H9 (cell line): ENCODE measurements around the gene SCUBE1. TPM values are rescaled to one million over a fixed set of nuclear protein-coding genes. Genes with fewer than 3 reads are reported as not detected.

Source experiments
- DNase-seq: peaks from one replicate; pipeline ENCODE4 v3.0.0-alpha.2; 2017
- H2AFZ ChIP-seq: one replicate; pipeline ENCODE4 v1.6.1; 2013; ENCODE audit warnings: mild to moderate bottlenecking, low read length, control low read depth, moderate library complexity
- H2AK5ac ChIP-seq: 2 replicates; pipeline ENCODE4 v1.6.1; 2013; ENCODE audit warnings: low read length, control low read depth, mixed read lengths; ENCODE audit not compliant: insufficient read length
- H2BK120ac ChIP-seq: one replicate; pipeline ENCODE4 v1.6.1; 2013; ENCODE audit warnings: low read depth, mild to moderate bottlenecking, low read length, control low read depth, inconsistent platforms; ENCODE audit not compliant: poor library complexity, severe bottlenecking
- H2BK12ac ChIP-seq: 2 replicates; pipeline ENCODE4 v1.6.1; 2013; ENCODE audit warnings: low read length, control low read depth, mixed read lengths, low read depth; ENCODE audit not compliant: insufficient read length
- H2BK15ac ChIP-seq: 2 replicates; pipeline ENCODE4 v1.6.1; 2013; ENCODE audit warnings: low read depth, low read length, control low read depth
- H2BK20ac ChIP-seq: one replicate; pipeline ENCODE4 v1.6.1; 2013; ENCODE audit warnings: low read depth, mild to moderate bottlenecking, low read length, control low read depth, inconsistent platforms; ENCODE audit not compliant: poor library complexity, severe bottlenecking
- H2BK5ac ChIP-seq: 2 replicates; pipeline ENCODE4 v1.6.1; 2013; ENCODE audit warnings: low read length, control low read depth, mixed read lengths; ENCODE audit not compliant: insufficient read length
- H3K14ac ChIP-seq: 2 replicates; pipeline ENCODE4 v1.6.1; 2013; ENCODE audit warnings: low read length, control low read depth; ENCODE audit not compliant: insufficient read depth
- H3K18ac ChIP-seq: 2 replicates; pipeline ENCODE4 v1.6.1; 2013; ENCODE audit warnings: low read depth, mild to moderate bottlenecking, mixed read lengths, low read length, control low read depth; ENCODE audit not compliant: insufficient read length
- H3K23ac ChIP-seq: 2 replicates; pipeline ENCODE4 v1.6.1; 2013; ENCODE audit warnings: low read length, control low read depth, mixed read lengths, low read depth; ENCODE audit not compliant: insufficient read length
- H3K23me2 ChIP-seq: 2 replicates; pipeline ENCODE4 v1.6.1; 2013; ENCODE audit warnings: low read depth, mild to moderate bottlenecking, mixed read lengths, low read length, control low read depth; ENCODE audit not compliant: insufficient read length, poor library complexity, severe bottlenecking
- H3K27ac ChIP-seq: 2 replicates; pipeline ENCODE4 v1.5.1; 2013; ENCODE audit warnings: low read length, control low read depth, mixed read lengths, low read depth; ENCODE audit not compliant: insufficient read length
- H3K27me3 ChIP-seq: 2 replicates; pipeline ENCODE4 v1.6.1; 2013; ENCODE audit warnings: low read length, control low read depth, inconsistent platforms; ENCODE audit not compliant: insufficient read depth
- H3K4ac ChIP-seq: 2 replicates; pipeline ENCODE4 v1.6.1; 2013; ENCODE audit warnings: low read depth, mild to moderate bottlenecking, control low read depth, inconsistent platforms, low read length, moderate library complexity
- H3K4me1 ChIP-seq: 2 replicates; pipeline ENCODE4 v1.6.1; 2013; ENCODE audit warnings: low read length, control low read depth, inconsistent platforms; ENCODE audit not compliant: insufficient read depth
- H3K4me2 ChIP-seq: 2 replicates; pipeline ENCODE4 v1.6.1; 2013; ENCODE audit warnings: low read length, control low read depth, mixed read lengths; ENCODE audit not compliant: insufficient read length, insufficient read depth
- H3K56ac ChIP-seq: 2 replicates; pipeline ENCODE4 v1.6.1; 2013; ENCODE audit warnings: low read depth, mild to moderate bottlenecking, mixed read lengths, low read length, control low read depth; ENCODE audit not compliant: insufficient read length
- H3K79me1 ChIP-seq: 2 replicates; pipeline ENCODE4 v1.6.1; 2013; ENCODE audit warnings: low read depth, mild to moderate bottlenecking, moderate library complexity, low read length, control low read depth, inconsistent platforms; ENCODE audit not compliant: insufficient read depth, poor library complexity, severe bottlenecking
- H3K79me2 ChIP-seq: 2 replicates; pipeline ENCODE4 v1.6.1; 2013; ENCODE audit warnings: low read length, control low read depth, inconsistent platforms; ENCODE audit not compliant: insufficient read depth
- H3K9ac ChIP-seq: 2 replicates; pipeline ENCODE4 v1.6.1; 2013; ENCODE audit warnings: low read length, control low read depth, mixed read lengths; ENCODE audit not compliant: insufficient read length; ENCODE audit errors: extremely low read depth
- H3K9me3 ChIP-seq: one replicate; pipeline ENCODE4 v1.6.1; 2013; ENCODE audit warnings: low read depth, low read length, inconsistent platforms; ENCODE audit not compliant: control insufficient read depth
- H3T11ph ChIP-seq: one replicate; pipeline ENCODE4 v1.6.1; 2013; ENCODE audit warnings: mild to moderate bottlenecking, low read length, control low read depth, inconsistent platforms
- H4K20me1 ChIP-seq: one replicate; pipeline ENCODE4 v1.6.1; 2013; ENCODE audit not compliant: control insufficient read depth, insufficient read length, insufficient read depth
- H4K5ac ChIP-seq: 2 replicates; pipeline ENCODE4 v1.6.1; 2013; ENCODE audit warnings: low read depth, mild to moderate bottlenecking, mixed read lengths, low read length, control low read depth; ENCODE audit not compliant: insufficient read length
- H4K8ac ChIP-seq: replicated peaks from 2 replicates; pipeline ENCODE4 v1.6.1; 2013; ENCODE audit warnings: low read length, control low read depth, mixed read lengths, low read depth; ENCODE audit not compliant: insufficient read length
- H4K91ac ChIP-seq: 2 replicates; pipeline ENCODE4 v1.6.1; 2013; ENCODE audit warnings: low read depth, mild to moderate bottlenecking, moderate library complexity, mixed read lengths, low read length, control low read depth; ENCODE audit not compliant: insufficient read length
- H3K27ac Mint-ChIP-seq, 3 experiments: 2 replicates in 2 of 3; 3 replicates in 1 of 3; pipeline ENCODE4 v1.8.0; 2020 to 2021; ENCODE audit warnings: mixed read lengths in 3 of 3, mild to moderate bottlenecking in 1 of 3, moderate library complexity in 1 of 3
- H3K27me3 Mint-ChIP-seq: 2 replicates; pipeline ENCODE4 v1.8.0; 2021; ENCODE audit warnings: low read depth, mild to moderate bottlenecking, moderate library complexity, mixed read lengths
- H3K36me3 Mint-ChIP-seq, 3 experiments: 2 replicates in 2 of 3; 3 replicates in 1 of 3; pipeline ENCODE4 v1.8.0; 2020 to 2021; ENCODE audit warnings: low read depth in 3 of 3, mixed read lengths in 3 of 3; ENCODE audit not compliant: insufficient read depth in 1 of 3
- H3K4me1 Mint-ChIP-seq, 2 experiments: 2 replicates each; pipeline ENCODE4 v1.8.0; 2020; ENCODE audit warnings: mixed read lengths in 2 of 2
- H3K4me3 Mint-ChIP-seq, 2 experiments: 2 replicates in 1 of 2; 3 replicates in 1 of 2; pipeline ENCODE4 v1.8.0; 2020 to 2021; ENCODE audit warnings: mild to moderate bottlenecking in 2 of 2, mixed read lengths in 2 of 2, moderate library complexity in 1 of 2
- H3K9me3 Mint-ChIP-seq, 2 experiments: 2 replicates in 1 of 2; 3 replicates in 1 of 2; pipeline ENCODE4 v1.8.0; 2020; ENCODE audit warnings: mild to moderate bottlenecking in 2 of 2, mixed read lengths in 2 of 2, moderate library complexity in 1 of 2
- CTCF ChIP-seq: fragments of 200-600 bp; sonication (generic); conservative IDR thresholded peaks from 3 replicates; pipeline ENCODE4 v1.8.0; 2021; ENCODE audit warnings: antibody characterized with exemption, mild to moderate bottlenecking
- WGBS: extraction: QIAGEN DNeasy Blood & Tissue Kit; methylation state at CpG from one replicate; pipeline ENCODE4 v1.1.7; 2013; ENCODE audit warnings: missing lambda C conversion rate, low lambda C conversion rate, mixed read lengths; ENCODE audit not compliant: insufficient read length; ENCODE audit errors: extremely low coverage; 5-methylcytosine and 5-hydroxymethylcytosine counted together
- total RNA-seq: library from RNA; stranded (reverse); gene quantifications from 2 replicates; pipeline ENCODE4 v1.2.1, GENCODE V29; 2021

The SCUBE1 gene
- total RNA-seq, 1 experiment from 2014 or later = 1.2 TPM

- H3K9ac ChIP-seq = no peak overlapping the region
- H3K4me1 Mint-ChIP-seq = peaks cover 0 to 17% of the 10 kb centered on the region in 2 experiments; a peak in 1 of 4 replicates
Measured at GRCh38 chr22:43159484-43160178, 183.5 kb downstream of the SCUBE1 start.

More at GRCh38 chr22:43159484-43160178, 183.5 kb downstream of the SCUBE1 start:
- Mint-ChIP-seq H3K27me3 (peaks cover 4% of the 10 kb centered on the region), H3K27ac (no peak overlapping the region), H3K9me3 (no peaks in the 10 kb centered on the region), H3K4me3 (no peak overlapping the region), H3K36me3 (no peaks in the 10 kb centered on the region)
- DNase-seq = peak; percentile 73
- Histone ChIP-seq H3K79me2 (no peaks in the 10 kb centered on the region), H3K14ac (peak overlapping the region; percentile 17; the same call in 1 of the 2 replicates), H3K27me3 (no peaks in the 10 kb centered on the region), H3K27ac (no peak overlapping the region), H3T11ph (no peak overlapping the region), H2BK12ac (no peak overlapping the region), H4K5ac (no peak overlapping the region), H3K79me1 (no peaks in the 10 kb centered on the region), H3K9me3 (no peaks in the 10 kb centered on the region), H2BK120ac (no peak overlapping the region), H3K4me2 (no peak overlapping the region), H3K18ac (no peak overlapping the region), H2BK15ac (no peak overlapping the region), H4K20me1 (no peaks in the 10 kb centered on the region), H3K4me1 (no peaks in the 10 kb centered on the region), H3K56ac (no peak overlapping the region), H3K23me2 (no peaks in the 10 kb centered on the region), H2BK20ac (no peak overlapping the region), H2AK5ac (no peak overlapping the region), H2AFZ (no peak overlapping the region), H4K8ac (no peak overlapping the region), H3K23ac (no peak overlapping the region), H3K4ac (no peak overlapping the region), H2BK5ac (no peak overlapping the region), H4K91ac (no peak overlapping the region)
- TF ChIP-seq CTCF = peak; percentile 73
- WGBS = no CpG with 5 or more reads among the region's 18 CpGs
